Neural cell (in vitro differentiated cells): ENCODE results near the gene TAB3.

Experiments used
- CTCF ChIP-seq: fragments of 450-650 bp; IDR thresholded peaks from 2 replicates; pipeline ENCODE4 v1.5.1; 2014; ENCODE audit warnings: antibody characterized with exemption, mild to moderate bottlenecking, moderate library complexity; ENCODE audit not compliant: poor library complexity, severe bottlenecking
- EP300 ChIP-seq: fragments of 450-650 bp; conservative IDR thresholded peaks from 2 replicates; pipeline ENCODE4 v1.6.1; 2014; ENCODE audit warnings: antibody characterized with exemption, mild to moderate bottlenecking, moderate library complexity; ENCODE audit not compliant: poor library complexity, severe bottlenecking
- EZH2 ChIP-seq: fragments of 200-600, 300-800 bp; shearing (Covaris generic), sonication (generic); IDR thresholded peaks from 2 replicates; pipeline ENCODE4 v1.6.1; 2014; ENCODE audit warnings: antibody characterized with exemption, low read length, borderline replicate concordance, mild to moderate bottlenecking; ENCODE audit not compliant: insufficient read depth, poor library complexity, severe bottlenecking

GRCh38 chrX:30898886-30899285, 9.8 kb upstream of the TAB3 start:
- TF ChIP-seq EP300: no peak
- TF ChIP-seq CTCF: no peak
- TF ChIP-seq EZH2: no peak
